GM19452 (cell line): ENCODE data around the gene PCDHGB2.
"Not testable (repeated sequence)": the region's sequence is repeated elsewhere in the genome, so short reads cannot be mapped to it uniquely, and the experiment has no call there.

Experiments
- ATAC-seq: cut with Tn5 transposase; IDR thresholded peaks from one replicate; pipeline ENCODE4 v1.9.1; 2021; ENCODE audit not compliant: unreplicated experiment

The PCDHGB2 gene

DNA sequence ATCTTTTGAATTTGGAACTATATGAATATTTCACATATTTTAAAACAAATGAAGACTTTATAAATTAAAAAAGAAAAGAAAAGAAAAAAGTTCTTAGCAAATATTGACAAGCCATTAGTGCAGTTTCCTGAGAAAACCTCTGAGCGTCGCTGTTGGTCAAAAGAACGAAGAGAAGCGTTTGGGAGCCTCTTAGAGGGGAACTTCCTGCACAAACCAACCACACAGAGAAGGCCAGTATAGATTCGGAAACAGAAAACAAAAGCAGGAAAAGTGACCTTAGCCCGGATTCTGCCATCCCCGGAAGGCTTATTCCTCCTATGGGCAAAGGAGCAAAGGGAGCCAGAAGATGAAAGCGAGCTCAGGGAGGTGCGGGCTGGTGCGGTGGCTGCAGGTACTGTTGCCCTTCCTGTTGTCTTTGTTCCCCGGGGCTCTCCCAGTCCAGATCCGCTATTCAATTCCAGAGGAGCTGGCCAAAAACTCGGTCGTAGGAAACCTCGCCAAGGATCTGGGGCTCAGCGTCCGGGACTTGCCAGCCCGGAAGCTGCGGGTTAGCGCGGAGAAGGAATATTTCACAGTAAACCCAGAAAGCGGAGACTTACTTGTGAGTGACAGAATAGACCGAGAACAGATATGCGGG lies at the start of gene PCDHGB2:
TSS of gene PCDHGB2 (plus strand) at position 205 of the 637 bp plus-strand sequence. CDS start at position 347, 142 bp downstream.
- ATAC-seq: peak; percentile 70

DNA sequence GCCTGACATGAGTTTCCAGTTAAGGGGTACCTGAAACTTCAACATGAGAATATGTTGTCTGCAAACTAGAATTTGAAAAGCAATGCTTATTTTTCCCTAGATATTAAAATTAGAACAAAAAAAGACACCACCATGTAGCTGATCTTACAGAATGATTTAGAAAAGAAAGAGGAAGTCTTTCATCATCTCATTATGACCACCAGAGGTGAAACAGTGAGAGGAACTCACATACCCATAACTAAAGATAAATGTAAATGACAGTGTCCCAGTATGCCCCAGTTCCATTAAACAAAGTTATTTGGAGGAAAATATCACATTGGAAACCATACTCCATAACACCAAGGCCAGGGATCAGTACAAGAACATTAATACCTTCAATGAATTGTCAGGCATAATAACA lies 46.1 kb upstream of the PCDHGB2 start:
- ATAC-seq: no peak

- not testable (repeated sequence) for ATAC-seq
Measured at GRCh38 chr5:141316963-141317362, 42.8 kb upstream of the PCDHGB2 start.

DNA sequence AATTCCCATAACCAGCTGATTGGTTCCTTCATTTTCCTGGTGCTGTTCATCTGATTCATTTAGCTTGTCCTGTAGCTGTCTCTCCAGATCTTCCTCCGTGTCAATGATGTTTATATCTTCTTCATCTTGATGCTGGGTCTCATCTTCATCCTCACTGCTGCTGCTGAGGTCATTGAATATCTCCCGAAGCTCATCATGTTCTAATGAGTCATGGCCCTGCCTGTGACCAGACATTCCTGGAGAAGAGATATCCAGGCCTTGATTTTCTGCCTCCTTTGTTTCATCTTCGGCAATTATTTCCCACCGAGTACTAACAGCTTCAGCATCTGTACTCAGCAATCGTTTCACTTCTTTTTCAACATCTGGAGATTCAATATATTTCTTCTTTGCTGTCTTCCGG lies 40.6 kb upstream of the PCDHGB2 start:
- ATAC-seq: no peak

DNA sequence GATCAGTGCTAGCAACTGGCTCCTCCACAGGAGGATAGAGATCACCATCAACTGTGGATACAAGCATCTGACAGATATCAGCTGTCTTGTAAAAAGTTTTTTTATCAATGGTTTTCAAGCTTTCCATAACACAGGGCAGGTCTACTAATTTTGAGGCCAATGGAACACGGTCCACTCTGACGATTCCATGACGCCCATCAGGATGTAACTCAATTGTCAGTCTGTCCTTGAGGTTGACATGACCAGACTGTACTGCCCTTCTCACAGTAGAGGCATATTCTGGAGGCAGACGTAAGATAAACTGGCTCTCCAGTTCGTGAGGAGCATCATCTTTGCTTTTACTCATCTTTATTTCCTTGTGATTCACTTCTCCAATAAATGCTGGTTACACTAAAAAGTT lies 40.1 kb upstream of the PCDHGB2 start:
- no peak for ATAC-seq

- peak; percentile 95 for ATAC-seq
Measured at GRCh38 chr5:141320225-141321169, 39.3 kb upstream of the PCDHGB2 start, which contains the start of gene TAF7. Gene TAF7, minus strand, starts transcription at chr5:141320784. Its CDS starts 740 bp downstream, at chr5:141320044.

DNA sequence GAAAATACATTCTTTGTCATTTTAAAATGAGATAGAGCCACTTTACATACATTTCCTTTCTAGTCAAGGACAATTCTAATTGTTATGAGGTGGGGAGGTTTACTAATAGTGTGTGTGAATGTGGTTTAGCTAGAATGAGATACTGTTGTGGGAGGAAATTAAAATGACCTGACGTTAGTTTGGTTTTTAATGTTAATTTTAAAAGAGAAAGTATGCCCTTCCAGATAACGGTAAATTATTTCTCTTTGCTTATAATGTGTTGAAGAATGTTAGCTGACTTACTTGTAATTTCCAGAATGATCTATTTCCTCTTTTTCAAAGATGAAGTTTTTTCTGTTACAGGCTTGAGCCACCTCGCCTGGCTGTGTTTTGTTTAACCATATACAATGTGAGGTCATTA lies 37.5 kb upstream of the PCDHGB2 start:
- no peak for ATAC-seq

- peak; percentile 57 for ATAC-seq
Measured at GRCh38 chr5:141326088-141326854, 33.5 kb upstream of the PCDHGB2 start.

GRCh38 chr5:141328231-141328630 lies 31.6 kb upstream of the PCDHGB2 start:
- no peak for ATAC-seq

GRCh38 chr5:141330299-141331080 lies 29.3 kb upstream of the PCDHGB2 start, which contains the start of gene PCDHGA1:
Gene PCDHGA1, plus strand, starts transcription at chr5:141330514.
- no peak for ATAC-seq

DNA sequence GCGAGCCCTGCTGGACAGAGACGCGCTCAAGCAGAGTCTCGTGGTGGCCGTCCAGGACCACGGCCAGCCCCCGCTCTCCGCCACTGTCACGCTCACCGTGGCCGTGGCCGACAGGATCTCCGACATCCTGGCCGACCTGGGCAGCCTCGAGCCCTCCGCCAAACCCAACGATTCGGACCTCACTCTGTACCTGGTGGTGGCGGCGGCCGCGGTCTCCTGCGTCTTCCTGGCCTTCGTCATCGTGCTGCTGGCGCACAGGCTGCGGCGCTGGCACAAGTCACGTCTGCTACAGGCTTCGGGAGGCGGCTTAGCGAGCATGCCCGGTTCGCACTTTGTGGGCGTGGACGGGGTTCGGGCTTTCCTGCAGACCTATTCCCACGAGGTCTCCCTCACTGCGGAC lies 27.2 kb upstream of the PCDHGB2 start:
- ATAC-seq: not testable (repeated sequence)

DNA sequence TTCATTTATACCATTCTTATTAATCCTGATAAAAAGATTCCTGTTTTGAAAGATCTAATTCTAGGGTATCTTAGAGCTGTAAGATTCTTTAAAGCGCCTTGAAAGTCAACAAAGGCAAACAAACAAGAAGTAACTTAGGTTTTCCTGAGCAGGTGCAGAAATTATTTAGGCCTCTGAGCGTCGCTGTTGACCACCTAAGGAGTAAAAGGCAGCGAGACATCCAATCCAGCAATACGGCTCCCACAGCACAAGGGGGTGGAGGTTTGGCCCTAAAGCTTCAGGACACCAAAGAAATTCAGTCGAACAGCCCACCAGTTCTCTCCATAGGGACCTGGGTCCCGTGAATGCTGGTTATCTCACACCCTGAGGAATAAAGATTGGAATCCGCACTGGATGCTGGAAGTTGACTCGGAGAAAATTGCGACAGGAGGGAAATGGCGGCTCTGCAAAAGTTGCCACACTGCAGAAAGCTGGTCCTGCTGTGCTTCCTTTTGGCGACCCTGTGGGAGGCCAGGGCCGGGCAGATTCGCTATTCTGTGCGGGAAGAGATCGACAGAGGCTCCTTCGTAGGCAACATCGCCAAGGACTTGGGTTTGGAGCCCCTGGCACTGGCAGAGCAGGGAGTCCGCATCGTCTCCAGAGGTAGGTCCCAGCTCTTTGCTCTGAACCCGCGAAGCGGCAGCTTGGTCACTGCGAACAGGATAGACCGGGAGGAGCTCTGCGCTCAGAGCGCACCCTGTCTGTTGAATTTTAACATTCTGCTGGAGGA lies 21.1 kb upstream of the PCDHGB2 start, which contains the start of gene PCDHGA2:
TSS of gene PCDHGA2 (plus strand) at position 223 of the 769 bp plus-strand sequence.
- ATAC-seq: no peak

DNA sequence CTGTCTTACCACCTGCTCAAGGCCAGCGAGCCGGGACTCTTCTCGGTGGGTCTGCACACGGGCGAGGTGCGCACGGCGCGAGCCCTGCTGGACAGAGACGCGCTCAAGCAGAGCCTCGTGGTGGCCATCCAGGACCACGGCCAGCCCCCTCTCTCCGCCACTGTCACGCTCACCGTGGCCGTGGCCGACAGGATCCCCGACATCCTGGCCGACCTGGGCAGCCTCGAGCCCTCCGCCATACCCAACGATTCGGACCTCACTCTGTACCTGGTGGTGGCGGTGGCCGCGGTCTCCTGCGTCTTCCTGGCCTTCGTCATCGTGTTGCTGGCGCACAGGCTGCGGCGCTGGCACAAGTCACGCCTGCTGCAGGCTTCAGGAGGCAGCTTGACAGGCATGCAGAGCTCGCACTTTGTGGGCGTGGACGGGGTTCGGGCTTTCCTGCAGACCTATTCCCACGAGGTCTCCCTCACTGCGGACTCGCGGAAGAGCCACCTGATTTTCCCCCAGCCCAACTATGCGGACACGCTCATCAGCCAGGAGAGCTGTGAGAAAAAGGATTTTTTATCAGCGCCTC lies 18.9 kb upstream of the PCDHGB2 start:
- not testable (repeated sequence) for ATAC-seq

GRCh38 chr5:141342773-141343172 lies 17.0 kb upstream of the PCDHGB2 start:
- no peak for ATAC-seq

GRCh38 chr5:141343242-141343952 lies 16.4 kb upstream of the PCDHGB2 start, which contains the start of gene PCDHGA3:
Gene PCDHGA3, plus strand, starts transcription at chr5:141343829. Its CDS starts 205 bp downstream, at chr5:141344034.
- ATAC-seq: no peak

- no peak for ATAC-seq
Measured at GRCh38 chr5:141343953-141344463, 15.8 kb upstream of the PCDHGB2 start.

DNA sequence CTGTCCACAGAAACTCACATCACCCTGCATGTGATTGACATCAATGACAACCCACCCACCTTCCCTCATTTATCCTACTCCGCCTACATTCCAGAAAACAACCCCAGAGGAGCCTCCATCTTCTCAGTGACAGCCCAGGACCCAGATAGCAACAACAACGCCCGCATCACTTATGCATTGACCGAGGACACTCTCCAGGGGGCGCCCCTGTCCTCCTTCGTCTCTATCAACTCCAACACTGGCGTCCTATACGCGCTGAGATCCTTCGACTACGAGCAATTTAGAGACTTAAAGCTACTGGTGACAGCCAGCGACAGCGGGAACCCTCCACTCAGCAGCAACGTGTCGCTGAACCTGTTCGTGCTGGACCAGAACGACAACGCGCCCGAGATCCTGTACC lies 14.5 kb upstream of the PCDHGB2 start:
- no peak for ATAC-seq

DNA sequence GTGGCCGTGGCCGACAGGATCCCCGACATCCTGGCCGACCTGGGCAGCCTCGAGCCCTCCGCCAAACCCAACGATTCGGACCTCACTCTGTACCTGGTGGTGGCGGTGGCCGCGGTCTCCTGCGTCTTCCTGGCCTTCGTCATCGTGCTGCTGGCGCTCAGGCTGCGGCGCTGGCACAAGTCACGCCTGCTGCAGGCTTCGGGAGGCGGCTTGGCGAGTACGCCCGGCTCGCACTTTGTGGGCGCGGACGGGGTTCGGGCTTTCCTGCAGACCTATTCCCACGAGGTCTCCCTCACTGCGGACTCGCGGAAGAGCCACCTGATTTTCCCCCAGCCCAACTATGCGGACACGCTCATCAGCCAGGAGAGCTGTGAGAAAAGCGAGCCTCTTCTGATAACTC lies 13.8 kb upstream of the PCDHGB2 start:
- not testable (repeated sequence) for ATAC-seq
